GM12878 (cell line): ENCODE measurements around the gene EIF4ENIF1. TPM values are rescaled to one million over a fixed set of nuclear protein-coding genes. Genes with fewer than 3 reads are reported as not detected.

Experiments
- ATAC-seq: fragments of 200-7000 bp; cut with Tn5 transposase; 3 replicates; pipeline ENCODE4 v1.9.1; 2020; ENCODE audit warnings: mild to moderate bottlenecking, moderate library complexity
- BruUV-seq: library from RNA; stranded (reverse); fragments of 400-500 nt; replicated peaks from 2 replicates; lab custom pipeline; 2021; lab: Mats Ljungman, UMichigan
- CTCF ChIA-PET: fragments of 300-600 bp; sonication (Branson Sonifier 250); formaldehyde crosslinking; extraction: SDS; loops from one replicate; lab custom pipeline; 2021; ENCODE audit warnings: inconsistent platforms; lab: Yijun Ruan, JAX
- POLR2A ChIA-PET: fragments of 350-600 bp; formaldehyde crosslinking; extraction: SDS; loops from one replicate; lab custom pipeline; 2021; ENCODE audit warnings: inconsistent platforms; lab: Charles Lee
- RAD21 ChIA-PET: fragments of 300-600 bp; sonication (Branson Sonifier 250); formaldehyde crosslinking; loops from one replicate; lab custom pipeline; 2023; ENCODE audit warnings: antibody characterized with exemption; ENCODE audit not compliant: unreplicated experiment; lab: Charles Lee
- SMC1A ChIA-PET: fragments of 300-600 bp; sonication (Branson Sonifier 250); formaldehyde crosslinking; loops from one replicate; lab custom pipeline; 2023; ENCODE audit not compliant: unreplicated experiment, uncharacterized antibody; lab: Charles Lee
- DNase-seq: peaks from one replicate; pipeline ENCODE4 v3.0.0-alpha.2; 2011; ENCODE audit warnings: low read depth, low spot score
- FAIRE-seq: peaks from 3 replicates; lab custom pipeline; 2011; peaks lifted over from hg19 to GRCh38; lab: Jason Lieb, UNC
- H2AFZ ChIP-seq: 2 replicates; pipeline ENCODE4 v1.6.0; 2011; ENCODE audit warnings: low read depth, low read length, control low read depth; ENCODE audit not compliant: control insufficient read depth
- H3K27ac ChIP-seq: 2 replicates; pipeline ENCODE4 v1.5.1; 2011; ENCODE audit warnings: control low read depth; ENCODE audit not compliant: control insufficient read depth, insufficient read depth
- H3K27me3 ChIP-seq, 2 experiments: replicated peaks in 1 of 2; 2 replicates each; pipeline versions ENCODE4 v1.6.0 to v1.6.1; 2011; ENCODE audit warnings: low read length in 1 of 2; ENCODE audit not compliant: control insufficient read depth in 2 of 2, insufficient read depth in 2 of 2
- H3K36me3 ChIP-seq, 2 experiments: 2 replicates each; pipeline ENCODE4 v1.5.1; 2011; ENCODE audit warnings: low read length in 1 of 2; ENCODE audit not compliant: control insufficient read depth in 2 of 2, insufficient read depth in 2 of 2
- H3K4me1 ChIP-seq: 2 replicates; pipeline ENCODE4 v1.6.1; 2011; ENCODE audit warnings: mild to moderate bottlenecking, low read length, moderate library complexity, mixed read lengths; ENCODE audit not compliant: control insufficient read depth, insufficient read depth
- H3K4me2 ChIP-seq: 2 replicates; pipeline ENCODE4 v1.6.0; 2011; ENCODE audit warnings: control low read depth; ENCODE audit not compliant: control insufficient read depth, insufficient read depth
- H3K4me3 ChIP-seq: fragments of 200-600 bp; sonication (generic); 2 replicates; pipeline ENCODE4 v1.5.1; 2016
- H3K79me2 ChIP-seq: 2 replicates; pipeline ENCODE4 v1.6.0; 2011; ENCODE audit warnings: low read length; ENCODE audit not compliant: control insufficient read depth, insufficient read depth
- H3K9ac ChIP-seq: 2 replicates; pipeline ENCODE4 v1.8.0; 2011; ENCODE audit warnings: low read length, control low read depth, mixed read lengths; ENCODE audit not compliant: control insufficient read depth, insufficient read depth
- H3K9me3 ChIP-seq: replicated peaks from 3 replicates; pipeline ENCODE4 v1.5.1; 2011; ENCODE audit warnings: mild to moderate bottlenecking, low read length; ENCODE audit not compliant: control insufficient read depth, insufficient read depth
- H4K20me1 ChIP-seq: 2 replicates; pipeline ENCODE4 v1.6.0; 2011; ENCODE audit not compliant: control insufficient read depth, insufficient read depth
- POLR2AphosphoS5 ChIP-seq: IDR thresholded peaks from 2 replicates; pipeline ENCODE4 v1.6.1; 2011; ENCODE audit warnings: mild to moderate bottlenecking, low read length, inconsistent platforms
- RUNX3 ChIP-seq: IDR thresholded peaks from 2 replicates; pipeline ENCODE4 v1.6.1; 2012; ENCODE audit warnings: low read length, inconsistent platforms
- TBL1XR1 ChIP-seq: IDR thresholded peaks from 2 replicates; pipeline ENCODE4 v1.6.1; 2012; ENCODE audit warnings: low read depth, low read length, improper control_type of control experiment
- WRNIP1 ChIP-seq: IDR thresholded peaks from 2 replicates; pipeline ENCODE4 v1.6.1; 2011; ENCODE audit warnings: low read depth, low read length, improper control_type of control experiment, borderline replicate concordance
- YY1 ChIP-seq: IDR thresholded peaks from 2 replicates; pipeline ENCODE4 v1.6.1; 2011; ENCODE audit warnings: low read depth, mild to moderate bottlenecking, low read length
- WGBS: methylation state at CpG from one replicate; pipeline ENCODE4 v1.1.6; 2016; ENCODE audit warnings: low lambda C conversion rate; ENCODE audit not compliant: insufficient replicate concordance, insufficient coverage; ENCODE audit errors: missing lambda C conversion rate; 5-methylcytosine and 5-hydroxymethylcytosine counted together
- in situ Hi-C: fragments of 300-500 bp; cut with MboI; formaldehyde crosslinking; loops from 9 replicates; pipeline ENCODE4 v1.14.3; 2018; ENCODE audit warnings: mixed read lengths
- intact Hi-C: fragments of 100-400 bp; cut with micrococcal nuclease; formaldehyde crosslinking; loops from one replicate; pipeline ENCODE4 v1.14.2; 2022; ENCODE audit not compliant: unreplicated experiment
- polyA plus RNA-seq, 11 experiments: library from polyadenylated mRNA; depleted of rRNA in 4 of 11; unstranded in 6 of 11; stranded (reverse) in 5 of 11; fragments of >200 nt; fragmentation: Nextera tagmentation in 4 of 11; fragmentation: Illumina TruSeq in 1 of 11; extraction: Ambion mirVana in 4 of 11; extraction: Trizol in 1 of 11; gene quantifications; 1 replicate in 1 of 11; 2 replicates in 10 of 11; pipeline versions ENCODE4 v1.2.1 to v1.2.3, GENCODE V29; 2011 to 2016; ENCODE audit warnings: inconsistent platforms in 2 of 11, missing spikeins in 2 of 11, low read depth in 1 of 11
- total RNA-seq, 4 experiments: library from RNA; depleted of rRNA in 3 of 4; stranded (reverse); fragments of >200 nt in 3 of 4; fragmentation: Illumina TruSeq in 1 of 4; extraction: Trizol in 1 of 4; gene quantifications; 2 replicates each; pipeline versions ENCODE4 v1.2.1 to v1.2.3, GENCODE V29; 2013 to 2021
- TF ChIP-seq, protein P1 (sequence below): IDR thresholded peaks from 2 replicates; pipeline ENCODE4 v1.6.1; 2012; ENCODE audit warnings: low read length, inconsistent platforms
- TF ChIP-seq, protein P2 (sequence below): fragments of 450-650 bp; IDR thresholded peaks from 2 replicates; pipeline ENCODE4 v1.6.1; 2016; ENCODE audit warnings: mild to moderate bottlenecking

Gene EIF4ENIF1
- total and polyA plus RNA-seq, 10 of the 15 experiments (the other 5 are each of a cell fraction or from before 2014, with no cell fraction given), result 4.4 to 43.7 (median 24.4) TPM

DNA sequence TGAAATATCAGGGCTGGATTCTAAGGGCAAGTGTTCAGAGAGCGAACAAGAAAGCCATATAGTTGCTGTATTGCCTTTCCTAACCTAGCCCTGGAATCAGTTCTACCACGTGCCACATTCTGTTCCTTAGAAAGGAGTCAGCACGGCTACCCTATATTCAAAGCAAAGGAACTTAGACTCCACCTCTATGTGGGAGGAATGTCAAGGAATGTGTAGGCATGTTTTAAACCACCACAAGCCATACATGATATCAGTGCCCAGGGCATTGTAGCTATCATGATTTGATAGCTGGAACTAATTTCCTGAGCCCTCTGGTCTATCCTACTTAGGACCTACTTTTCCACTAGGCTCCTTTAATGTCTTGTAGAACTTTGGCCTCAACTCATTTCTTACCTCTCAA lies 2.5 kb upstream of the EIF4ENIF1 start:
- Histone ChIP-seq H3K27me3 (no peaks in the 10 kb centered on the region), H3K27ac (no peak overlapping the region; the same call in 1 of the 2 replicates)
- TF ChIP-seq RUNX3, result no peak
- 0 out of 2 replicates have a peak, but pooled peaks have one; percentile 51 for TF ChIP-seq POLR2AphosphoS5
- TF ChIP-seq, all 136 proteins: peak for 1
- H3K79me2 ChIP-seq, result peaks cover 47% of the 10 kb centered on the region
- in situ Hi-C loops (loop anchor here (5.0 kb wide), 1 partner anchor 145 kb away; no protein-coding TSS in a partner anchor), intact Hi-C loops (no loop called here)
- 95% methylated on average over 3 of the region's 3 CpGs for WGBS
- no TSS peak for BruUV-seq
- no peaks in the 10 kb centered on the region for H3K9me3 ChIP-seq
- no peak for FAIRE-seq
- ATAC-seq, result no peak
- H4K20me1 ChIP-seq, result no peaks in the 10 kb centered on the region
- ChIA-PET SMC1A (interaction anchor here (0.8 to 3.4 kb wide), 10 partner anchors 14 to 169 kb away, joined by 3 to 26 read pairs (median 6); no protein-coding TSS in a partner anchor), RAD21 (interaction anchor here (0.5 to 2.3 kb wide), 7 partner anchors 15 to 145 kb away, joined by 3 to 15 read pairs (median 6); partner anchors contain the start of gene PATZ1), POLR2A (interaction anchor here (0.5 to 8.9 kb wide), 7 partner anchors 12 to 171 kb away, joined by 3 to 82 read pairs (median 5); no protein-coding TSS in a partner anchor), CTCF (interaction anchor here (0.5 to 3.9 kb wide), 6 partner anchors 41 to 152 kb away, joined by 3 to 13 read pairs (median 10); no protein-coding TSS in a partner anchor)
- peak overlapping the region; percentile 86 for H3K4me2 ChIP-seq
- H2AFZ ChIP-seq, result no peak overlapping the region
- no peak overlapping the region for H3K9ac ChIP-seq
- peaks cover 0 to 9% of the 10 kb centered on the region in 2 experiments; a peak in 1 of 4 replicates for H3K36me3 ChIP-seq
- no peak for DNase-seq
- H3K4me3 ChIP-seq, result no peak overlapping the region
- H3K4me1 ChIP-seq, result peaks cover 37% of the 10 kb centered on the region

DNA sequence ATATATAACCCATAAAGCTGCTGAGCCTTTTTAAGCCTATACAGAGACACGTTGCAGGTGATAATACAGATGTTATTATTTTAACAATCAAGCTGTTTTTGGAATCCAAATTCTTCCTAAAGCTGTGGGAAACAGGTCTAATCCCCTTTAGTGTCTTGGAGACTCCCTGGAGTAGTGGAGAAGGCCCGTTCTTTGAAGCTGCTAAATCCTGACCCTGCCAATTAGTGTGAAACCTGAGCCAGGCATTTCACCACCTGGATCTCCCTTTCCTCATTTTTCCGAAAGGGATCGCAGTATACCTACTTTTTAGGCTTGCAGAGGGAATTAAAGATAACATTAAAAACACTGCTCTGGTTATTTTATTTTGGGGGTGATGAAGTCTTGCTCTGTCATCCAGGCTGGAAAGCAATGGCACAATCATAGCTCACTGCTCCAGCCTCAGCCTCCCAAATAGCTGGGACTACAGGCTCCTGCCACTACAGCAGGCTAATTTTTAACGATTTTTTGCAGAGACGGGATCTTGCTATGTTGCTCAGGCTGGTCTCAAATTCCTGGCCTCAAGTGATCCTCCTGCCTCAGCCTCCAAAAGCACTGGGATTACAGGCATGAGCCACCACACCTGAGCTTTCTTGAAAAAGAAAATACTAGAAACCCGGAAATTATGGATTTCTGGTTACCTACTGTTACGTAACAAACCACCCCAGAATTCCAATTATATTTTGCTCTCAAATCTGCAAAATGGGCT lies 1.7 kb upstream of the EIF4ENIF1 start:
- CTCF ChIA-PET, result interaction anchor here (0.5 to 3.9 kb wide), 5 partner anchors 40 to 262 kb away, joined by 3 to 13 read pairs (median 8); no protein-coding TSS in a partner anchor
- Histone ChIP-seq H2AFZ (no peak overlapping the region), H3K9ac (peak overlapping the region; percentile 98), H3K4me1 (peaks cover 37% of the 10 kb centered on the region), H3K27ac (peak overlapping the region; percentile 99), H3K27me3 (no peaks in the 10 kb centered on the region), H3K36me3 (peaks cover 0 to 11% of the 10 kb centered on the region in 2 experiments; a peak in 2 of 4 replicates), H3K79me2 (peaks cover 44% of the 10 kb centered on the region), H3K4me3 (peak overlapping the region; percentile 69), H4K20me1 (no peaks in the 10 kb centered on the region), H3K4me2 (peak overlapping the region; percentile 86), H3K9me3 (no peaks in the 10 kb centered on the region)
- WGBS, result 71% methylated on average over 8 of the region's 8 CpGs
- ATAC-seq (no peak), FAIRE-seq (no peak), DNase-seq (no peak)
- in situ Hi-C loops, result loop anchor here (5.0 kb wide), 1 partner anchor 146 kb away; no protein-coding TSS in a partner anchor
- BruUV-seq, result no TSS peak
- intact Hi-C loops, result no loop called here
- RAD21 ChIA-PET, result interaction anchor here (1.1 to 2.3 kb wide), 7 partner anchors 14 to 147 kb away, joined by 3 to 15 read pairs (median 6); partner anchors contain the start of gene PATZ1
- POLR2A ChIA-PET, result interaction anchor here (0.6 to 8.9 kb wide), 14 partner anchors 11 to 162 kb away, joined by 3 to 82 read pairs (median 4); partner anchors contain the start of genes DRG1 and PATZ1
- SMC1A ChIA-PET, result interaction anchor here (0.6 to 3.4 kb wide), 16 partner anchors 13 to 170 kb away, joined by 3 to 26 read pairs (median 4); no protein-coding TSS in a partner anchor
- TF ChIP-seq, protein P1, sequence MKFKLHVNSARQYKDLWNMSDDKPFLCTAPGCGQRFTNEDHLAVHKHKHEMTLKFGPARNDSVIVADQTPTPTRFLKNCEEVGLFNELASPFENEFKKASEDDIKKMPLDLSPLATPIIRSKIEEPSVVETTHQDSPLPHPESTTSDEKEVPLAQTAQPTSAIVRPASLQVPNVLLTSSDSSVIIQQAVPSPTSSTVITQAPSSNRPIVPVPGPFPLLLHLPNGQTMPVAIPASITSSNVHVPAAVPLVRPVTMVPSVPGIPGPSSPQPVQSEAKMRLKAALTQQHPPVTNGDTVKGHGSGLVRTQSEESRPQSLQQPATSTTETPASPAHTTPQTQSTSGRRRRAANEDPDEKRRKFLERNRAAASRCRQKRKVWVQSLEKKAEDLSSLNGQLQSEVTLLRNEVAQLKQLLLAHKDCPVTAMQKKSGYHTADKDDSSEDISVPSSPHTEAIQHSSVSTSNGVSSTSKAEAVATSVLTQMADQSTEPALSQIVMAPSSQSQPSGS, result no peak
- TF ChIP-seq, protein P2, sequence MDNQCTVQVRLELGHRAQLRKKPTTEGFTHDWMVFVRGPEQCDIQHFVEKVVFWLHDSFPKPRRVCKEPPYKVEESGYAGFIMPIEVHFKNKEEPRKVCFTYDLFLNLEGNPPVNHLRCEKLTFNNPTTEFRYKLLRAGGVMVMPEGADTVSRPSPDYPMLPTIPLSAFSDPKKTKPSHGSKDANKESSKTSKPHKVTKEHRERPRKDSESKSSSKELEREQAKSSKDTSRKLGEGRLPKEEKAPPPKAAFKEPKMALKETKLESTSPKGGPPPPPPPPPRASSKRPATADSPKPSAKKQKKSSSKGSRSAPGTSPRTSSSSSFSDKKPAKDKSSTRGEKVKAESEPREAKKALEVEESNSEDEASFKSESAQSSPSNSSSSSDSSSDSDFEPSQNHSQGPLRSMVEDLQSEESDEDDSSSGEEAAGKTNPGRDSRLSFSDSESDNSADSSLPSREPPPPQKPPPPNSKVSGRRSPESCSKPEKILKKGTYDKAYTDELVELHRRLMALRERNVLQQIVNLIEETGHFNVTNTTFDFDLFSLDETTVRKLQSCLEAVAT, result peak; percentile 77
- TF ChIP-seq YY1, result no peak
- no peak for TF ChIP-seq TBL1XR1
- TF ChIP-seq WRNIP1, result no peak
